ENCODE measurements around the gene ANXA3. TPM values are rescaled to one million over a fixed set of nuclear protein-coding genes. Genes with fewer than 3 reads are reported as not detected.

Gene ANXA3
- polyA plus RNA-seq, 3 donors, result 0.31 to 0.64 (median 0.55) TPM

DNA sequence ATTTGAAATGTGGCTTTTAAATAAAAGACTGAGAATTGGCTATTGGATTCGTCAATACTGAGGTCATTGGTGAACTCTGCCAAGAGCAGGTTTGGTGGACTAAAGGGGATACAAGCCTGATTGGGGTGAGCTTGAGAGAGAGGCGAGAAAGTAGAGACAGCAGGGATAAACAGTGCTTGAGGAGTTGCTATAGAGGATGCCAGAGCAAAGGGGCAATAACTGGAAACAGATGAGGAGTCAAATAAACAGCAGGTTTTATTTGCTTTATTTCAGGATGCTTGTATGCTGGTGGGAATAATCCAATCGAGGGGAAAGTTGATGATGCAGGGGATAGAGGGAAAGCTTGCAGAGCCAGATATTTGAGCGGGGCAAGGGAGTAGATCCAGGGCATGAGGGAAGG is 24.0 kb upstream of the ANXA3 start:
- Histone ChIP-seq H3K27me3 (ENCODE audit: control insufficient read depth in 2 of 2, insufficient read depth in 2 of 2, low read length in 2 of 2) (no peaks in the 10 kb centered on the region), H3K4me3 (replicated peaks in 1 of 3; ENCODE audit: low read depth in 2 of 3, low read length in 3 of 3) (no peak overlapping the region), H3K27ac (ENCODE audit: low read depth in 1 of 2, low read length in 2 of 2) (no peak overlapping the region), H3K36me3 (replicated peaks in 1 of 2; ENCODE audit: control insufficient read depth in 1 of 2, insufficient read depth in 2 of 2, low read length in 2 of 2) (no peaks in the 10 kb centered on the region), H3K9me3 (replicated peaks in 1 of 2; ENCODE audit: control insufficient read depth in 1 of 2, insufficient read depth in 1 of 2, low read length in 2 of 2) (no peaks in the 10 kb centered on the region), H3K4me2 (replicated peaks; ENCODE audit: extremely low read depth, low read length, poor library complexity, severe bottlenecking) (no peak overlapping the region), H2AFZ (ENCODE audit: insufficient read depth, low read depth, low read length, poor library complexity, severe bottlenecking) (no peak overlapping the region), H3K9ac (ENCODE audit: insufficient read depth, low read length, poor library complexity, severe bottlenecking) (no peak overlapping the region), H3K79me2 (ENCODE audit: insufficient read depth, low read length) (no peaks in the 10 kb centered on the region), H4K20me1 (ENCODE audit: insufficient read depth, low read length) (no peaks in the 10 kb centered on the region), H3K4me1 (ENCODE audit: control insufficient read depth in 1 of 2, insufficient read depth in 2 of 2, low read length in 2 of 2) (no peaks in the 10 kb centered on the region)
- TF ChIP-seq, protein P1, sequence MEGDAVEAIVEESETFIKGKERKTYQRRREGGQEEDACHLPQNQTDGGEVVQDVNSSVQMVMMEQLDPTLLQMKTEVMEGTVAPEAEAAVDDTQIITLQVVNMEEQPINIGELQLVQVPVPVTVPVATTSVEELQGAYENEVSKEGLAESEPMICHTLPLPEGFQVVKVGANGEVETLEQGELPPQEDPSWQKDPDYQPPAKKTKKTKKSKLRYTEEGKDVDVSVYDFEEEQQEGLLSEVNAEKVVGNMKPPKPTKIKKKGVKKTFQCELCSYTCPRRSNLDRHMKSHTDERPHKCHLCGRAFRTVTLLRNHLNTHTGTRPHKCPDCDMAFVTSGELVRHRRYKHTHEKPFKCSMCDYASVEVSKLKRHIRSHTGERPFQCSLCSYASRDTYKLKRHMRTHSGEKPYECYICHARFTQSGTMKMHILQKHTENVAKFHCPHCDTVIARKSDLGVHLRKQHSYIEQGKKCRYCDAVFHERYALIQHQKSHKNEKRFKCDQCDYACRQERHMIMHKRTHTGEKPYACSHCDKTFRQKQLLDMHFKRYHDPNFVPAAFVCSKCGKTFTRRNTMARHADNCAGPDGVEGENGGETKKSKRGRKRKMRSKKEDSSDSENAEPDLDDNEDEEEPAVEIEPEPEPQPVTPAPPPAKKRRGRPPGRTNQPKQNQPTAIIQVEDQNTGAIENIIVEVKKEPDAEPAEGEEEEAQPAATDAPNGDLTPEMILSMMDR (IDR thresholded peaks at IDR 0.05), result no peak
- H3K27me3 Mint-ChIP-seq (ENCODE audit: low read depth in 3 of 3), result peaks cover 0 to 1% (median 0%) of the 10 kb centered on the region in 3 donors
- no peaks in the 10 kb centered on the region for H3K36me3 Mint-ChIP-seq
- DNase-seq, result no peak
- 97% methylated on average over 4 of the region's 4 CpGs for WGBS (ENCODE audit: insufficient coverage)
- H3K4me1 Mint-ChIP-seq, result peaks cover 5% of the 10 kb centered on the region
- peaks cover 0 to 6% (median 0%) of the 10 kb centered on the region in 7 donors for H3K9me3 Mint-ChIP-seq
- no peak overlapping the region for H3K27ac Mint-ChIP-seq
- no peak overlapping the region for H3K4me3 Mint-ChIP-seq
- intact Hi-C loops (cut with micrococcal nuclease), result no loop called here

DNA sequence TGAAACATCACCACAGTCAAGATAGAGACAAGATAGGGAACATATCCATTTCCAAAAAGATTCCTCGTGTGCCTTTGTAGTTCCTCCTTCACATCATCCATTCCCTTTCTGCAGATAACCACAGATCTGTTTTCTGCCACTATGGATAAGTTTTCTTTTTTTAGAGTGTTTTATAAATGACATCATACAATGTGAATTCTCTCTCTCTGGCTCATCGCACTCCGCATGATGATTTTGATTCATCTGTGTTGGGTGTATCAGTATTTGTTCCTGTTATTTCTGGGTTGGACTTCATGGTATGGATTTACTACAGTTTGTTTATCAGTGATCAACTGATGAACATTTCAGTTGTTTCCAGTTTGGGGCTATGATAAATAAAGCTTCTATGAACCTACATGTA is 23.2 kb upstream of the ANXA3 start:
- H3K27me3 Mint-ChIP-seq (ENCODE audit: low read depth in 3 of 3), result peaks cover 0 to 1% (median 0%) of the 10 kb centered on the region in 3 donors
- H3K36me3 Mint-ChIP-seq, result no peaks in the 10 kb centered on the region
- no CpG with 5 or more reads among the region's 3 CpGs for WGBS (ENCODE audit: insufficient coverage)
- intact Hi-C loops (cut with micrococcal nuclease), result no loop called here
- Histone ChIP-seq H3K79me2 (ENCODE audit: insufficient read depth, low read length) (no peaks in the 10 kb centered on the region), H3K27me3 (ENCODE audit: control insufficient read depth in 2 of 2, insufficient read depth in 2 of 2, low read length in 2 of 2) (no peaks in the 10 kb centered on the region), H3K27ac (ENCODE audit: low read depth in 1 of 2, low read length in 2 of 2) (no peak overlapping the region), H3K4me3 (replicated peaks in 1 of 3; ENCODE audit: low read depth in 2 of 3, low read length in 3 of 3) (no peak overlapping the region), H2AFZ (ENCODE audit: insufficient read depth, low read depth, low read length, poor library complexity, severe bottlenecking) (no peak overlapping the region), H4K20me1 (ENCODE audit: insufficient read depth, low read length) (no peaks in the 10 kb centered on the region), H3K36me3 (replicated peaks in 1 of 2; ENCODE audit: control insufficient read depth in 1 of 2, insufficient read depth in 2 of 2, low read length in 2 of 2) (no peaks in the 10 kb centered on the region), H3K9ac (ENCODE audit: insufficient read depth, low read length, poor library complexity, severe bottlenecking) (no peak overlapping the region), H3K4me1 (ENCODE audit: control insufficient read depth in 1 of 2, insufficient read depth in 2 of 2, low read length in 2 of 2) (no peaks in the 10 kb centered on the region), H3K9me3 (replicated peaks in 1 of 2; ENCODE audit: control insufficient read depth in 1 of 2, insufficient read depth in 1 of 2, low read length in 2 of 2) (no peaks in the 10 kb centered on the region), H3K4me2 (replicated peaks; ENCODE audit: extremely low read depth, low read length, poor library complexity, severe bottlenecking) (no peak overlapping the region)
- no peak overlapping the region for H3K27ac Mint-ChIP-seq
- no peak overlapping the region for H3K4me3 Mint-ChIP-seq
- peaks cover 5% of the 10 kb centered on the region for H3K4me1 Mint-ChIP-seq
- TF ChIP-seq, protein P1 (IDR thresholded peaks at IDR 0.05), result no peak
- peaks cover 0 to 6% (median 0%) of the 10 kb centered on the region in 7 donors for H3K9me3 Mint-ChIP-seq
- no peak for DNase-seq
